Measurements from ENCODE around the gene PIAS2. TPM values are rescaled to one million over a fixed set of nuclear protein-coding genes. Genes with fewer than 3 reads are reported as not detected.

The PIAS2 gene
- total RNA-seq, 4 donors from 2014 or later: 25.1 to 40.8 (median 29.2) TPM

DNA sequence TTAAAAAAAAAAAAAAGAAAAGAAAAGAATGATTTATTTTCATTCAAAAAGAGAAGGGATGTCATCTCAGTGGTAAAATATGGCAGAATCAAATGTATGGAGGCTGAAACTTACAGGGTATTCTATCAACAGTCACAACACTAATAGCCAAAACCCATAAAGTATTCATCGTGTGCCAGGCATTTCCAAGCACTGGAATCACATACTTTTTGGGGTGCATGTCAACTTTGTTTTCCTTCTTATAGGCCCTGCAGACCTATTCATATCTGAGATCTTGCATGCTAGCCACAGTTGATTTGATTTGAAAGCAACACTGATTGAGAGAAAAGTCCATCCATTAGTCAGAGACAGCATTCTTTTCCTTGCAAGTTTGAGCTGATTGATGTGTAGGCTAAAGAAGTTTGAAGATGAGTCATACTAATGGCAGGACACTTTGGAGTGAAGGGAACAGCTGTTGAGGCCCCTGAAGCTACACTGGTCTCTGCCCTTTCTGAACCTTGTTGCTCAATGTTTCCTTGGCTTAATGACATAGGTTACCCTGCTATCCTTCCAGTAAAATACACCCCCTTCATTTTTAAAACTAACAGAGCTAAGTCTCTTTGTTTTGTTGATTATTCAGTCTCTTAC lies 22.1 kb upstream of the PIAS2 start:
- TF ChIP-seq, protein P1, sequence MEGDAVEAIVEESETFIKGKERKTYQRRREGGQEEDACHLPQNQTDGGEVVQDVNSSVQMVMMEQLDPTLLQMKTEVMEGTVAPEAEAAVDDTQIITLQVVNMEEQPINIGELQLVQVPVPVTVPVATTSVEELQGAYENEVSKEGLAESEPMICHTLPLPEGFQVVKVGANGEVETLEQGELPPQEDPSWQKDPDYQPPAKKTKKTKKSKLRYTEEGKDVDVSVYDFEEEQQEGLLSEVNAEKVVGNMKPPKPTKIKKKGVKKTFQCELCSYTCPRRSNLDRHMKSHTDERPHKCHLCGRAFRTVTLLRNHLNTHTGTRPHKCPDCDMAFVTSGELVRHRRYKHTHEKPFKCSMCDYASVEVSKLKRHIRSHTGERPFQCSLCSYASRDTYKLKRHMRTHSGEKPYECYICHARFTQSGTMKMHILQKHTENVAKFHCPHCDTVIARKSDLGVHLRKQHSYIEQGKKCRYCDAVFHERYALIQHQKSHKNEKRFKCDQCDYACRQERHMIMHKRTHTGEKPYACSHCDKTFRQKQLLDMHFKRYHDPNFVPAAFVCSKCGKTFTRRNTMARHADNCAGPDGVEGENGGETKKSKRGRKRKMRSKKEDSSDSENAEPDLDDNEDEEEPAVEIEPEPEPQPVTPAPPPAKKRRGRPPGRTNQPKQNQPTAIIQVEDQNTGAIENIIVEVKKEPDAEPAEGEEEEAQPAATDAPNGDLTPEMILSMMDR (IDR thresholded peaks at IDR 0.05; ENCODE audit: low read depth): no peak

DNA sequence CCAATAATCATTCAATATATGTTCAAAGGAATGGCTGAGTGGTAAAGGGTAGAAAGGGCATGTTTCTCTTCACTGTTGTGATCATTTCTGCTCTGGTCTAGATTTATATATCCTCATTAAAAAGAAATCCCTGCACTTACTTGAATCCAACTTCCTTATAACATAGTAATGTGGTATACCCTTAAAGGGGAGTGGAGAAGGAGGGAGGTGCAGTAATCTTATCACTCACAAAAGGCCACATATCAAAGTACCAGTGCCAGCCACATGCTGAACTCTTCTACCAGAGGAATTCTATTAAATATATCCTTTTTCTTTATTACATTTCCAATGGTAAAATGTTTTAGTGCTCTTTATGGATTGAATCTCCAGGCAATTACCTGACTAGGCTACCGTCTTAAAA lies 3.3 kb upstream of the PIAS2 start:
- TF ChIP-seq, protein P1 (IDR thresholded peaks at IDR 0.05; ENCODE audit: low read depth): no peak

DNA sequence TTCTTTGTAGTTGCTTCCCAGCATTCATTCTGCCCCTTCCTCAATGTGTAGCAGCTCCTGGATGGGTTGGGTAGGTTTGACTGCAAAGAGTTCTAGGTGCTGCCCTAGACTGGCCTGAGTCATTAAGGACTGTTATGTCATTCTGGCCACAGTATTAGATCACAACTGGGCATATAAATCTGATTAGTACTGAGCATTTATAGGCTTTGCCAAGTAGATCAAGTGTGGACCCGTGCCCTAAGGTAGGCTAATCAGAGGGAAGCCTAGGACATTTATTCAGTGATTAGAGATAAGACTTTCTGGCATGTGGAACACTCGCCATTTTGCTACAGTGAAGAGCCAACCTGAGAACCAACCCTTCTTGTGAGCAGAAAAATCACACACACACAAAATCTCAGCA lies 2.8 kb upstream of the PIAS2 start:
- TF ChIP-seq, protein P1 (IDR thresholded peaks at IDR 0.05; ENCODE audit: low read depth): no peak

DNA sequence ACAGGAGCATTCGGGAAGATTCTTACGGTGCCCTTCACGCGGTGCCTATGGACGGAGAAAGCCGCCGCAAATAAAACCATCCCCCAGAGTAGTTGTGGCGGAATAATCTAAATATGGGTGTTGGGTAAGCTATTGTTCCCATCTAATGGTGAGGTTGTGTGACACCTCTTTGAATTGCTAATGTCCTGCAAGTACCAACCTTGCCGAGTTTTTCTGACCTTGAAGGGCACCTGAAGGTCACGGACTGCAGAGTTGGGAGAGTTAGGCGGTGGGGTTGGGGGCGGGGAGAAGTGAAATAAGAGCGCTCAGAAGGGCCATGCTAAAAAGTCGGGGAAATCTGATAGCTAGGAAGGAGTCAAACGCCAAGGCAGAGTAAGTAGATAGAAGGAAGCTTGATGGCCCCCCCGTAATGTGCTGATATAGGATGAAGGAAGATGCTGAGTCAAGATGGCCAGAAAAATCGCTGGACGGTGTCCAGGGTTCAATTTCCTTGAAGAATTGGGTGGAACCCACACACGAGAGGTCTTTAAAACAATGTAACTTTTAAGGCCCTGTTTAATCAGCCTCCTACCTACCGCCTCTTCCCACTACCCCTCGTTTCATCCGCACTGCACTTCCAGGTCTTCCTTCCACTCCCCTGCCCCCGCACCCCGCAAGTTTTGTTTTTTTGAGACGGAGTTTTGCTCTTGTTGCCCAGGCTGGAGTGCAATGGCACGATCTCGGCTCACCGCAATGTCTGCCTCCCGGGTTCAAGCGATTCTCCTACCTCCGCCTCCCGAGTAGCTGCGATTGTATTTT lies 695 bp upstream of the PIAS2 start:
- TF ChIP-seq, protein P1 (IDR thresholded peaks at IDR 0.05; ENCODE audit: low read depth): no peak

DNA sequence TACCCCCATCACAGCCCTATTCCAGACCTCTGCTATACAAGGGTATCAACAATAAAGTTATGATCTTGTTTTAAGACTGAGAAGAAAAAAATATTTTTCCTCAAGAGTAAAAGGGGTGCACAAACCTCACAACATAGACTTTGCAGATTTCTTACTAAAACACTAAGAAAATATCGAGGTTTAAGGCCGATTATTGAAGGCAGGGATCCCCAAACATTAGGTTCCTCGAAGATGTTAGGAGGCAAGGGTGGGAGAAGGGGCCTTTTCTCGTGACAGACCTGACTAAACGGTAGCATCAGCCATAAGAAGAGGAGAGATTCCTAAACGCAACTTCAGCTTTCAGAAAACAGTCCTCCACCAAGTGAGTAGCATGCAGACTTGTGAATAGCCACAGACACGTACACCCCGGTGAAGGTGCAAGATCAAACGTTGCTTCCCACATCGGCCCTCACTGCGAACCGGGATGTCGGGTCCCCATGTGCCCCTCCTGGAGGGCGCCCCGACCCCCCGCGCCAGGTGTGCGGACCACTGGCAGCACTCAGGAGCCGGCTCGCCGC lies 678 bp downstream of the PIAS2 start:
- TF ChIP-seq, protein P1 (IDR thresholded peaks at IDR 0.05; ENCODE audit: low read depth): no peak

DNA sequence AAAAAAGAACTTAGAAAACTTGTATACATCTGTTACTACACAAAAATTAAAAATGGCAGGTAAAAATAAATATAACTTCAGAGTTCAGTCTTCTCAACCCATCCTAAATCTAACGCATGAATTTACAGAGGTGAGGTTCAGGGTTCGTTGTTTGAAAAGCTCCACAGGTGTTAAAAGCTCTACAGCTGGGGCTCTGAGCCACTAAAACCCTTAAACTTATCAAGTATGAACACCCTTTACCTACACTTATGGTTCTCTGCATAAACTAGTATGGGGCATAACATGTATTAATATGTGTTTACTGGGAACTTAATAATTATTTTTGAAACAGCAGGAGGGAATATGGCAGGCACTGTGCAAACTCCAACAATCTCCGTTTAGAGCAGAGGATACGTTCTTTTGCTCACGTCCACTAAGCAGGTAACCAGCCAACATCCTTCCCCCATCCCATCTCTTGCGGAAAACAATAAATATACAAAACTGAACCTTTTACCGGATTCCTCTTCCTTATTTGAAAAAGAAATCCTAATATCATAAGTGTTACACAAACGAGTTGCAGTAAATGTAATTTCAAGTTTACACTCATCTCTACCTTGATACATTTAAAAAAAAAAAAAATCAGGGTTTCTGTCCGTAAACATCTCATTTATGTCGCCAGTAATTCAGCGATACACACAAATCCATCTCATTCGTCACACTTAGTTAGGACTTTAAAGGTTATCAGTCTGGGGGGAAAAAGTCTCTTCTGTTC lies 1.3 kb downstream of the PIAS2 start:
- TF ChIP-seq, protein P1 (IDR thresholded peaks at IDR 0.05; ENCODE audit: low read depth): no peak

DNA sequence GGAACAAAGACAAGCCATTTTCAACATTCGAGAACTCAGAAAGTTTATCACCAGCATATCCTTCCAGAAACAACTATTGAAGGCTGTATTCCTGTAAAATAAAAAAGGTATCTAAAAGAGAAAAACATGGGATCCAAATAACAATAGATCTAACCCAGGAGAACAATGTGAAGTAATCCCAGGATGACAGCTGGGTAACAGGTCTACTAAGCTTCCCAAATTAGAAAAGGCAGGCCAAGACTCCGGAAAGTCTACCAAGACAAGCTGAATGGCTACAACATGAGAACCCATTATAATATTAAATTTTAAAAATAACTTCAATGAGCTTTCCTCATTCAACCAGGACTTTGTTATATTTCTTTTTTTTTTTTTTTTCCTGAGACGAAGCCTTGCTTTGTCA lies 6.5 kb downstream of the PIAS2 start:
- TF ChIP-seq, protein P1 (IDR thresholded peaks at IDR 0.05; ENCODE audit: low read depth): no peak

Data from subcutaneous adipose tissue (tissue), 4 donors.